Stimulated activated CD4-positive, alpha-beta T cell treated with anti-CD3 and anti-CD28 coated beads, Interleukin-12 subunit alpha, Interleukin-12 subunit beta, amount 100 ng/mL, for 24 hours (primary cell): ENCODE data around the gene ANKRD53.
"Not testable (repeated sequence)": the region's sequence is repeated elsewhere in the genome, so short reads cannot be mapped to it uniquely, and the experiment has no call there.

Experiments used
- DNase-seq, 2 experiments: peaks; one replicate each; pipeline ENCODE4 v3.0.0-alpha.2; 2020; ENCODE audit warnings: low read depth in 2 of 2

The ANKRD53 gene

GRCh38 chr2:71006955-71007799, 28.7 kb downstream of the ANKRD53 start:
- DNase-seq: no peak

GRCh38 chr2:71008342-71008741, 29.9 kb downstream of the ANKRD53 start:
- no peak for DNase-seq

GRCh38 chr2:71011786-71012185, 33.4 kb downstream of the ANKRD53 start:
- DNase-seq: not testable (repeated sequence)

GRCh38 chr2:71018625-71019024, 40.2 kb downstream of the ANKRD53 start:
- no peak for DNase-seq

- not testable (repeated sequence) for DNase-seq
Measured at GRCh38 chr2:71019989-71020388, 41.6 kb downstream of the ANKRD53 start.

- DNase-seq: not testable (repeated sequence)
Measured at GRCh38 chr2:71021394-71021793, 43.0 kb downstream of the ANKRD53 start.

GRCh38 chr2:71023553-71024243, 45.3 kb downstream of the ANKRD53 start:
- peak; percentile 57 to 61 for DNase-seq
